Caco-2 (cell line): ENCODE results near the gene RBM5. TPM values are rescaled to one million over a fixed set of nuclear protein-coding genes. Genes with fewer than 3 reads are reported as not detected.

ENCODE experiments used
- BruUV-seq: library from RNA; stranded (reverse); fragments of 400-500 nt; replicated peaks from 2 replicates; lab custom pipeline; 2021; lab: Mats Ljungman, UMichigan
- CTCF ChIA-PET: fragments of 300-600 bp; sonication (Branson Sonifier 250); formaldehyde crosslinking; loops from one replicate; lab custom pipeline; 2022; ENCODE audit warnings: antibody characterized with exemption; lab: Charles Lee
- POLR2A ChIA-PET: fragments of 300-600 bp; sonication (Branson Sonifier 250); formaldehyde crosslinking; loops from one replicate; lab custom pipeline; 2022; ENCODE audit warnings: antibody characterized with exemption; lab: Charles Lee
- DNase-seq, 2 experiments: peaks; one replicate each; pipeline versions ENCODE4 v3.0.0 to v3.0.0-alpha.2; 2020 to 2022
- H3K27me3 ChIP-seq: replicated peaks from 2 replicates; pipeline ENCODE4 v1.6.0; 2011; ENCODE audit warnings: low read length; ENCODE audit not compliant: control insufficient read depth, insufficient read depth
- H3K36me3 ChIP-seq: 2 replicates; pipeline ENCODE4 v1.5.1; 2011; ENCODE audit warnings: low read length; ENCODE audit not compliant: control insufficient read depth, insufficient read depth
- H3K4me1 ChIP-seq: fragments of 250-450 bp; sonication (Bioruptor Pico); 2 replicates; pipeline ENCODE4 v1.5.1; 2020; ENCODE audit warnings: mild to moderate bottlenecking
- H3K4me3 ChIP-seq: 2 replicates; pipeline ENCODE4 v1.5.1; 2011; ENCODE audit warnings: low read depth, mild to moderate bottlenecking, control low read depth, low read length
- H3K9me3 ChIP-seq: fragments of 250-450 bp; sonication (Bioruptor Pico); 2 replicates; pipeline ENCODE4 v1.5.1; 2020; ENCODE audit warnings: mild to moderate bottlenecking, moderate library complexity
- H3K27ac Mint-ChIP-seq: one replicate; pipeline ENCODE4 v1.8.0; 2022; ENCODE audit warnings: mixed read lengths; ENCODE audit not compliant: unreplicated experiment
- H3K27me3 Mint-ChIP-seq: one replicate; pipeline ENCODE4 v1.8.0; 2022; ENCODE audit warnings: mixed read lengths; ENCODE audit not compliant: insufficient read depth, unreplicated experiment
- H3K36me3 Mint-ChIP-seq: one replicate; pipeline ENCODE4 v1.8.0; 2022; ENCODE audit warnings: mild to moderate bottlenecking, mixed read lengths; ENCODE audit not compliant: insufficient read depth, unreplicated experiment
- H3K4me1 Mint-ChIP-seq: one replicate; pipeline ENCODE4 v1.8.0; 2022; ENCODE audit warnings: low read depth, mixed read lengths; ENCODE audit not compliant: unreplicated experiment
- H3K4me3 Mint-ChIP-seq: one replicate; pipeline ENCODE4 v1.8.0; 2022; ENCODE audit warnings: mild to moderate bottlenecking, moderate library complexity, mixed read lengths; ENCODE audit not compliant: unreplicated experiment
- H3K9me3 Mint-ChIP-seq: one replicate; pipeline ENCODE4 v1.8.0; 2022; ENCODE audit warnings: mixed read lengths; ENCODE audit not compliant: unreplicated experiment
- CTCF ChIP-seq, 2 experiments: fragments of 200-600 bp in 1 of 2; IDR thresholded peaks; 1 replicate in 1 of 2; 2 replicates in 1 of 2; pipeline versions ENCODE4 v1.5.1 to v1.8.0; 2011 to 2022; ENCODE audit warnings: antibody characterized with exemption in 1 of 2, control low read depth in 1 of 2, inconsistent platforms in 1 of 2, low read depth in 1 of 2, low read length in 1 of 2, mild to moderate bottlenecking in 1 of 2, moderate library complexity in 1 of 2; ENCODE audit not compliant: insufficient read depth in 1 of 2, severe bottlenecking in 1 of 2, unreplicated experiment in 1 of 2
- intact Hi-C: fragments of 100-400 bp; cut with micrococcal nuclease; formaldehyde crosslinking; loops from one replicate; pipeline ENCODE4 v1.10.0; 2022; ENCODE audit not compliant: unreplicated experiment
- total RNA-seq: library from RNA; stranded (reverse); gene quantifications from 2 replicates; pipeline ENCODE4 v1.2.3, GENCODE V29; 2022

The RBM5 gene
- total RNA-seq, 1 experiment from 2014 or later: 145 TPM

- ChIA-PET POLR2A (no interaction called here), CTCF (interaction anchor here (0.6 to 2.0 kb wide), 4 partner anchors 63 to 139 kb away, joined by 3 to 15 read pairs (median 5); no protein-coding TSS in a partner anchor)
- Histone ChIP-seq H3K4me1 (peaks cover 19% of the 10 kb centered on the region), H3K4me3 (no peak overlapping the region), H3K27me3 (no peaks in the 10 kb centered on the region), H3K9me3 (no peaks in the 10 kb centered on the region), H3K36me3 (peaks cover 5% of the 10 kb centered on the region)
- Mint-ChIP-seq H3K4me3 (no peak overlapping the region), H3K27ac (no peak overlapping the region), H3K36me3 (peaks cover 86% of the 10 kb centered on the region), H3K27me3 (no peaks in the 10 kb centered on the region), H3K4me1 (peaks cover 15% of the 10 kb centered on the region), H3K9me3 (no peaks in the 10 kb centered on the region)
- no TSS peak for BruUV-seq
- no peak for DNase-seq
- TF ChIP-seq CTCF (IDR thresholded peaks at IDR 0.05; ENCODE audit: insufficient read depth in 1 of 2, low read depth in 1 of 2, low read length in 1 of 2, severe bottlenecking in 1 of 2, unreplicated experiment in 1 of 2): no peak
- intact Hi-C loops: no loop called here
Measured at GRCh38 chr3:50119786-50120185, 31.1 kb downstream of the RBM5 start.

- no peak overlapping the region for H3K4me3 Mint-ChIP-seq
- peaks cover 79% of the 10 kb centered on the region for H3K36me3 Mint-ChIP-seq
- Histone ChIP-seq H3K4me3 (no peak overlapping the region), H3K27me3 (no peaks in the 10 kb centered on the region), H3K36me3 (peaks cover 2% of the 10 kb centered on the region), H3K9me3 (no peaks in the 10 kb centered on the region), H3K4me1 (peaks cover 22% of the 10 kb centered on the region)
- ChIA-PET CTCF (interaction anchor here (0.5 to 2.0 kb wide), 11 partner anchors 13 to 188 kb away, joined by 3 to 15 read pairs (median 3); no protein-coding TSS in a partner anchor), POLR2A (no interaction called here)
- TF ChIP-seq CTCF (IDR thresholded peaks at IDR 0.05; ENCODE audit: insufficient read depth in 1 of 2, low read depth in 1 of 2, low read length in 1 of 2, severe bottlenecking in 1 of 2, unreplicated experiment in 1 of 2): no peak
- H3K4me1 Mint-ChIP-seq: peaks cover 15% of the 10 kb centered on the region
- no peak overlapping the region for H3K27ac Mint-ChIP-seq
- H3K9me3 Mint-ChIP-seq: no peaks in the 10 kb centered on the region
- no peaks in the 10 kb centered on the region for H3K27me3 Mint-ChIP-seq
- intact Hi-C loops: loop anchor here (1.0 kb wide), 3 partner anchors 35 to 106 kb away; partner anchors contain the start of gene SEMA3F
- no peak for DNase-seq
- no TSS peak for BruUV-seq
Measured at GRCh38 chr3:50120364-50121071, 31.8 kb downstream of the RBM5 start.

GRCh38 chr3:50121072-50122032, 32.6 kb downstream of the RBM5 start:
- peaks cover 22% of the 10 kb centered on the region for H3K4me1 Mint-ChIP-seq
- ChIA-PET POLR2A (no interaction called here), CTCF (interaction anchor here (0.5 to 2.0 kb wide), 12 partner anchors 12 to 189 kb away, joined by 3 to 15 read pairs (median 3); no protein-coding TSS in a partner anchor)
- DNase-seq: peak; percentile 84 to 85
- H3K4me1 ChIP-seq: peaks cover 31% of the 10 kb centered on the region
- H3K27me3 Mint-ChIP-seq: no peaks in the 10 kb centered on the region
- TF ChIP-seq CTCF (IDR thresholded peaks at IDR 0.05; ENCODE audit: insufficient read depth in 1 of 2, low read depth in 1 of 2, low read length in 1 of 2, severe bottlenecking in 1 of 2, unreplicated experiment in 1 of 2): peak; percentile 84 to 87
- no peaks in the 10 kb centered on the region for H3K9me3 ChIP-seq
- no peaks in the 10 kb centered on the region for H3K27me3 ChIP-seq
- intact Hi-C loops: loop anchor here (1.0 kb wide), 3 partner anchors 34 to 105 kb away; partner anchors contain the start of gene SEMA3F
- peaks cover under 1% of the 10 kb centered on the region; the same call in 1 of the 2 replicates for H3K36me3 ChIP-seq
- no peak overlapping the region for H3K27ac Mint-ChIP-seq
- peaks cover 76% of the 10 kb centered on the region for H3K36me3 Mint-ChIP-seq
- H3K9me3 Mint-ChIP-seq: no peaks in the 10 kb centered on the region
- no TSS peak for BruUV-seq
- H3K4me3 ChIP-seq: no peak overlapping the region
- H3K4me3 Mint-ChIP-seq: no peak overlapping the region
